ENCODE data around the gene CCDC174. TPM values are rescaled to one million over a fixed set of nuclear protein-coding genes. Genes with fewer than 3 reads are reported as not detected.

The CCDC174 gene
- total RNA-seq, 1 experiment from 2014 or later: 3.0 TPM

DNA sequence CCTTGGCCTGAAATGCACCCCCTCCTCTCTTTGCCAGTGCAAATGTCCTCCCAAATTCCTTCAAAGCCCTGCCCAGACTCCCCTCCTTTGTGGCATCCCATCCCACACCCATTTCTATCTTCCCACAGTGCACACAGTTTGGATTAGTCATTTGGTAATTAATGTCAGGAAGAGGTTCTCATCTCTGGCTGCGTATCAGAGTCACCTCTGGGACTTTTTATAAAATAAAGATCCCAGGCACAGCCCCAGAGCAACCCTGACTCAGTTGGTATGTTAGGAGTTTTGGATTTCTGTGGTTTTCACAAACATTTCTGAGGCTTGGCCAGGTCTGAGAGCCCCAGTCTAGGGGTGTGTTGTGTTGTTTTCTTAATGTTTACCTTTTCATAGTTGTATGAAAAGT, 65.0 kb downstream of the CCDC174 start:
- H3K4me3 ChIP-seq: no peak overlapping the region
- DNase-seq: no peak
- H3K9me3 ChIP-seq: no peaks in the 10 kb centered on the region
- no peaks in the 10 kb centered on the region for H3K36me3 ChIP-seq
- H3K27me3 ChIP-seq: no peaks in the 10 kb centered on the region

DNA sequence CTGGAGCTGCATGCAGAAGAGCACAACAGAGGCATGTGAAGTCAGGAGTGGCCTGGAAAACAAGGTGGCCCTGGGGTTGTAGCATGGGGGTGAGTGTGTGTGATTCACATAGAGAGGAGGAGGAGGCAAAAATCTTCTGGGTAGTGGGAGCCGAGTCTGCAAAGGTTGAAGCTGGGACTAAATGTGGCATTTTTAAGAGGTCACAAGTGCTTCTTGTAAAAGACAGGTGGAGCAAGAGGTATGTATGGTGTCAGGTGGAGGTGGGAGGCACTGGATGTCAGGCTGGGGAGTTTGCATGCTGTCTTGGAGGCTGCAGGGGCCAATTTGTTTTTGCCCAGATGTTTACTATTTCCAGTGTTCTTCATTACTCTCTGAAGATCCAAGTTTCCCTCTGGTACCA, 65.7 kb downstream of the CCDC174 start:
- no peaks in the 10 kb centered on the region for H3K36me3 ChIP-seq
- no peaks in the 10 kb centered on the region for H3K9me3 ChIP-seq
- H3K27me3 ChIP-seq: no peaks in the 10 kb centered on the region
- no peak for DNase-seq
- H3K4me3 ChIP-seq: no peak overlapping the region

DNA sequence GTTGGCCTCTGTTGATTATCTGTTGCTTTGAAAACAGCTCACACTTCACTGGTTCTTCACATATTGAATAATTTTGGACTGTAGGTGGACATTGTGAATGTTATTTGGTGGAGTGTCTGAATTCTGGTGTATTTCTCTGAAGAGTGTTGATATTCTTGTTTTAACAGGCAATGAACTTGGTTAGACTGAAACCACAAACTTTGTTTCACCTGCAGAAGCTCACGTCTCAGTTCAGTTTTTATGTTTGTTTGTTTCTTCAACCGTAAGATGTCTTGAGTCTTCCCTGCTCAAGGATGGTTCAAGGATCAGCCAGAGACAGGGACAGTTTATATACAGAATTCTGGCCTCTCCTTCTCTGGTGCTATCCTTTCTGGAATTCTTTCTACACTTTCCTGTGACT, 67.0 kb downstream of the CCDC174 start:
- Histone ChIP-seq H3K4me3 (no peak overlapping the region), H3K36me3 (no peaks in the 10 kb centered on the region), H3K9me3 (no peaks in the 10 kb centered on the region), H3K27me3 (no peaks in the 10 kb centered on the region)
- no peak for DNase-seq

DNA sequence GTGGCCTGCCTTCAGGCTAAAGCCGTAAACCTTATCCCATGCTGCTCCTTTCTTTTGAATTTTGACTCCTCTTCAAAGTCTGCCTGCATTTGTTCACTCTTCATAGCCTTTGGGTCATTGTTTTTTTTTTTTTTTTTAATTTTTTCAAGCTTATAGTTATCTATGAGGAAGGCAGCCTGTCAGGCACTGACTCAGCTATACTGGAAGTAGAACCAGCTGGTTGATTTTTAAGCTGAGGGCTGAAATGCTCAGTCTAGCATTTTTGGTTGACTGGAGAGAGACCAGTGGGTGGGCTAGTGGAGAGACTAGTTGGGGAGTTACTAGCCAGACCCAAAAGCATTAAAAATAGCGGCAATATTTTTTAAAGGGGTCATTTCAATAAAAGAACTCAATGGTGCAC, 67.4 kb downstream of the CCDC174 start:
- Histone ChIP-seq H3K9me3 (no peaks in the 10 kb centered on the region), H3K4me3 (no peak overlapping the region), H3K27me3 (no peaks in the 10 kb centered on the region), H3K36me3 (no peaks in the 10 kb centered on the region)
- DNase-seq: no peak

DNA sequence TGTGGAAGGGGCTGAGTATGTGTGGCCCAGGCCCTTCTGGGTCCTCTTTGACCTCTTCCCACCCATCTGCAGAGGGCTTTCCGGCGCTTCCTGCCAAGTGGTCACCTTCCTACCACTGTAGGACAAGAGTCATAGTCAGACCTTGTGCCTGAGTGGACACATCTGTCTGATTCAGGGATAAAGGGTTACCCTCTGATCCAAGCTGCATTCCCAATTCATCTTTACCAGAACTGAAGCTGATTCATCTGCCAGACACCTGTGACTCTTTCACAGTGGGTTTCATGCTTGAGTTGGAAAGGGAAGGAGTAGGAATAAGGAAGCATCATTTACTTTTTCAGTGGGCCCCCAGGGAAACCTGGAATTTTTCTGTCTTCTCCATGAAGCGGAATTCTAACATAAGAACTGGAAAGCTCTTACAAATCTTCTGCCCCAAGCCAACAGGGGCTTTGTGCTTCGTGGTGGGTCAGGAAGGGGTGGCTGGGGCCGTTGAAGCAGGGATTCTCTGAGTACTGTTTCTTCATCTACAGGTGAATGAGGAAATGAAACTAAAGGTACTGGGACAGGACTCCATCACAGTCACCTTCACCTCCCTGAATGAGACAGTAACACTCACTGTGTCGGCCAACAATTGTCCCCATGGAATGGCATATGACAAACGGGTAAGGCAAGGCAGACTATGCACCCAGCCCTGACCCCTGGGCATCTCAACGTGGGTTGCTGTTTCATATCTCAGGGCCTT, 69.7 kb downstream of the CCDC174 start:
- no peak for DNase-seq
- no peaks in the 10 kb centered on the region for H3K9me3 ChIP-seq
- no peaks in the 10 kb centered on the region for H3K36me3 ChIP-seq
- H3K27me3 ChIP-seq: no peaks in the 10 kb centered on the region
- no peak overlapping the region for H3K4me3 ChIP-seq

Other genes starting within 250 kb of the CCDC174 start
- gene SLC6A6, start 249.2 kb upstream of the CCDC174 start, total RNA-seq (2014; rRNA removed; shearing (Covaris generic); ENCODE audit: low replicate concordance): 2.6 and 3.4 TPM in 2 replicates
- not detected in 2 replicates for gene GRIP2, start 111.4 kb upstream of the CCDC174 start, total RNA-seq (2014; rRNA removed; shearing (Covaris generic); ENCODE audit: low replicate concordance)
- 0.03 TPM in 1 of 2 replicates, not detected in the other for gene C3orf20, start 23.4 kb downstream of the CCDC174 start, total RNA-seq (2014; rRNA removed; shearing (Covaris generic); ENCODE audit: low replicate concordance)
- 0.40 TPM in 1 of 2 replicates, not detected in the other for gene FGD5, start 167.2 kb downstream of the CCDC174 start, total RNA-seq (2014; rRNA removed; shearing (Covaris generic); ENCODE audit: low replicate concordance)